HG03060 (cell line): Measurements from ENCODE around the gene SETD6.
"Not testable (repeated sequence)": the region's sequence is repeated elsewhere in the genome, so short reads cannot be mapped to it uniquely, and the experiment has no call there.

Experiments used
- ATAC-seq: cut with Tn5 transposase; IDR thresholded peaks from one replicate; pipeline ENCODE4 v1.9.1; 2021; ENCODE audit warnings: low read depth, moderate number of reproducible peaks; ENCODE audit not compliant: unreplicated experiment

Gene SETD6, protein sequence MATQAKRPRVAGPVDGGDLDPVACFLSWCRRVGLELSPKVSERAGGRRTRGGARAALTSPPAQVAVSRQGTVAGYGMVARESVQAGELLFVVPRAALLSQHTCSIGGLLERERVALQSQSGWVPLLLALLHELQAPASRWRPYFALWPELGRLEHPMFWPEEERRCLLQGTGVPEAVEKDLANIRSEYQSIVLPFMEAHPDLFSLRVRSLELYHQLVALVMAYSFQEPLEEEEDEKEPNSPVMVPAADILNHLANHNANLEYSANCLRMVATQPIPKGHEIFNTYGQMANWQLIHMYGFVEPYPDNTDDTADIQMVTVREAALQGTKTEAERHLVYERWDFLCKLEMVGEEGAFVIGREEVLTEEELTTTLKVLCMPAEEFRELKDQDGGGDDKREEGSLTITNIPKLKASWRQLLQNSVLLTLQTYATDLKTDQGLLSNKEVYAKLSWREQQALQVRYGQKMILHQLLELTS

GRCh38 chr16:58515125-58515870, at the start of gene SETD6:
Gene SETD6 (plus strand): TSS chr16:58515517. CDS start chr16:58515538, 21 bp downstream.
- no peak for ATAC-seq

GRCh38 chr16:58465817-58466216, 49.5 kb upstream of the SETD6 start:
- no peak for ATAC-seq

GRCh38 chr16:58466396-58466795, 48.9 kb upstream of the SETD6 start:
- ATAC-seq, result no peak

DNA sequence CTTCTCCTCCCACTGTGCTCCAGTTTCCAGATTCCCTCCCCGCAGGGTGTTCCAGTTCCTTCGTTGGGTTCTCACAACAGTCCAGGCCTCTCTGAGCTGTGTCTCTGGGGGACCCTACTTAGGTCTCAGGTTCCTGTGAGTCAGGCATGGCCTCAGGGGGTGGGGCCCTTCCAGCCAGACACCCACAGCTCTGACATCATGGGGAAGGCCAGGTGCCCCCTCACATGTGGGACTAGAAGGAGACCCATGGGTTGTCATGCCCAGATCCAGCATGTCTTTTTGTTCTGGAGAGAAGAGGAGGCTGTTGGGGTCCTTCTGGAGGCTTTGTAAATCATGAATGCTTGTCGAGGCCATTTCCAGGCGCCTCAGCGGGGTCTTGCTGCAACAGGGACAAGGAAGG, 47.4 kb upstream of the SETD6 start:
- no peak for ATAC-seq

DNA sequence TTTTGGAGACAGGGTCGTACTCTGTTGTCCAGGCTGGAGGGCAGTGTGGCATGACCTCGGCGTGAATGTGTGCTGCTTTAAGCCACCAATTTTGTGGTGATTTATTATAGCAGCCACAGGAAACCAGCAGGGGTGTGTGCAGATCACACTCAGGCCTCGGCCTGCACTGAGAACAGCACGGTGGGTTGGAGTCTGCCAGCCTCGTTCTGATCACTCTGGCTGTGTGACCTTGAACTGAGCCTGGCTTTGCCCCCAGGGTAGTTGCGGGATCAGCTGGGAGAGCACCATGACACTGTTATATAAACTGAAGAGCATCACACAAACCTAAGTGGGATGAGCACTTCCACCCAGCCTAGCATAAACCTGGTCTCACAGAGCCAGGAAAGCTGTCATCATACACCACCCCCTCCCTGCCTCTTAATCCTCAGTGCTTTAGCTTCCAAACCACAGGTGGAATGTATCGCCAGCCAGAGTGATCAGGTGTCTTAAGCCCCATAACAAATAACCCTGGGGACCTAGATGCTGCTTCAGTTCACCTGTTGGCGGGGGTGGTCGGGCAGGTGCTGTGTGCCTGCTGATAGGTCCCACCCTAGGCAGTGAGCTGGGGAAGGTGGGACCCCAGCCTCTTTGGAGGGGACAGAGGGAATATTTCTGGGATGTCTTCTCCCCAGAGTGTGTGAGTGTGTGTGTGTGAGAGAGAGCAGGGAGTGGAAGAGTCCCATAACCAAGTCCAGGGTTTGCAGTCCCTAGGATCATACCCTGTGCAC, 43.9 kb upstream of the SETD6 start:
- ATAC-seq, result no peak

- no peak for ATAC-seq
Measured at GRCh38 chr16:58472266-58472665, 43.1 kb upstream of the SETD6 start.

GRCh38 chr16:58472827-58473226, 42.5 kb upstream of the SETD6 start:
- no peak for ATAC-seq

GRCh38 chr16:58474296-58474695, 41.0 kb upstream of the SETD6 start:
- no peak for ATAC-seq

- no peak for ATAC-seq
Measured at GRCh38 chr16:58475091-58475619, 40.2 kb upstream of the SETD6 start.

DNA sequence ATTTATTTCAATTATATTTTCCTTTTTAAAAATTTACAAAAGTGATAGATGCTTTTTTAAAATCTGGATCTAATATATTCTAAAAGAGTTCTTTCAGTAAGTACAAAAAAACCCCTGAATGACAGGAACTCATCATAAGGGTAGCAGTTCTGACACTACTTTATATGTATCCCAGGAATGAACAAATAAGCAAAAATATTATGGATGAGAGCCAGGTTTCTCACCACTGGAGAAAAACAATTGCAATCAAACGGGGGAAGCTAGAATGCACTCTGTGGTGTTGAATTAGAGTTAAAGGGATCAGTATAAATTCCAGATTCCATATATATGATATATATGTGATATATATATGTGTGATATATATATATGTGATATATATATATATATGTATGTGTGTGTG, 38.5 kb upstream of the SETD6 start:
- ATAC-seq, result no peak

GRCh38 chr16:58478427-58478826, 36.9 kb upstream of the SETD6 start:
- no peak for ATAC-seq

- ATAC-seq, result no peak
Measured at GRCh38 chr16:58481226-58481869, 34.0 kb upstream of the SETD6 start.

- ATAC-seq, result no peak
Measured at GRCh38 chr16:58481931-58482330, 33.4 kb upstream of the SETD6 start.

DNA sequence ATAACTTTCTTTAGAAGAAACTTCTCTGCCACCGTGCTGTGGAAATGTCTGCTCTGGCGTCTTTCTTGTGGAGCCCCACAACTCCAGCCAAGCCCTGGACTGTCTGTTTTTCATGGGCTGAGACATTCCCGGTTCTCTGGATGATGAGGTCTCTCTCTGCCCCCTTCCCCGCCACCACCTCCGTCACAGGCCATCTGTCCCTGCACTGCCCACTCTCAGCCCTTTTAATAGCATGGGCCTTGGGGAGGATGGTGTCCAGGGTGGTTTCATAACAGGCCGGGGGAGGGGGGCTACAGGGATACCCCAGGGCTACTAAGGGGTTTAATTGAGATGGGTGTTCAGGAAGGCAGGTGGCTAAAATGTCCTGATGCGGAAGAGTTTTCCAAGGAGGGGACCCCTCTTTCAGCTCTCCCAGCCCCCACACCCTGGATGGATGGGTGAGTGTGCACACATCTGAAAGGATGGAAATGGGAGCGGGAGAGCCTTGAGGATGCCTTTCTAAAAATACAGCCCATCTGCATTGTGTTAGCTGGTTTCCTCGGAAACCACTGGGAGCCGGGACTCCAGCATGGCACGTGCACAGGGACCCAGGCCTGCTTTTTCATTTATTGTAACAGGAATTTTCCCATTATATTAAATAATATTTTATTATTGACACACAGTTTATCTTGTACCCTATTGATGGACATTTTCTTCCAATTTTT, 30.0 kb upstream of the SETD6 start:
- ATAC-seq, result no peak

GRCh38 chr16:58487566-58488351, 27.6 kb upstream of the SETD6 start:
- no peak for ATAC-seq

- no peak for ATAC-seq
Measured at GRCh38 chr16:58488531-58488930, 26.8 kb upstream of the SETD6 start.

GRCh38 chr16:58490065-58490464, 25.3 kb upstream of the SETD6 start:
- ATAC-seq, result no peak

- ATAC-seq, result not testable (repeated sequence)
Measured at GRCh38 chr16:58490539-58490938, 24.8 kb upstream of the SETD6 start.

DNA sequence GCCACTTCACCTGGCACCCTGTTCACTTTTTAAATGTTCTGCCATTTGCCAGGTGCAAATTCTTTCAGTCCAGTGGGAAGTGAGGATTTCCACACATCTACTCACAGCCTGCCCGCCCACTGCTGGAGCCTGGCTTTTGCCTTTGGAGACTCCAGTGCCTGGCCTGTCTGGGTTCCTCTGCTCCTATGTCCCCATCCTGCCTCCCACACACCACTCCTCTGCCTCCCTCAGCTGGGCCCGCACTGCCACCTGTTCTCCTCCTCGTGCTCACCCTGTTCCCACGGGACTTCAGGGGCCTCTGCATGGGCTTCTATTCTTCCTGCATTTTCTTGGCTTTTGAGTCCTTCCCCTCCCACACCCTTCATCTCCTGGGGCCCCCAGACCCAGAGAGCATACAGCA, 23.3 kb upstream of the SETD6 start:
- ATAC-seq, result no peak
